IMR-90 (cell line): Measurements from ENCODE around the gene UBE2QL1. TPM values are rescaled to one million over a fixed set of nuclear protein-coding genes. Genes with fewer than 3 reads are reported as not detected.

ENCODE experiments used
- ATAC-seq: fragments of 200-7000 bp; cut with Tn5 transposase; 2 replicates; pipeline ENCODE4 v1.9.1; 2020; ENCODE audit warnings: low read depth, mild to moderate bottlenecking, moderate library complexity
- BruUV-seq: library from RNA; stranded (reverse); fragments of 400-500 nt; replicated peaks from 2 replicates; lab custom pipeline; 2021; lab: Mats Ljungman, UMichigan
- CTCF ChIA-PET: fragments of 300-600 bp; formaldehyde crosslinking; extraction: SDS; loops from one replicate; lab custom pipeline; 2021; ENCODE audit warnings: antibody characterized with exemption; lab: Yijun Ruan, JAX
- POLR2A ChIA-PET: fragments of 300-600 bp; sonication (Branson Sonifier 250); formaldehyde crosslinking; loops from one replicate; lab custom pipeline; 2022; ENCODE audit warnings: antibody characterized with exemption; ENCODE audit not compliant: unreplicated experiment; lab: Charles Lee
- DNase-seq: peaks from one replicate; pipeline ENCODE4 v3.0.0; 2013
- H2AFZ ChIP-seq: replicated peaks from 2 replicates; pipeline ENCODE3; 2013; ENCODE audit warnings: low read length, mild to moderate bottlenecking; ENCODE audit not compliant: poor library complexity
- H2AK5ac ChIP-seq: 2 replicates; pipeline ENCODE4 v1.6.1; 2013; ENCODE audit warnings: low read depth, low read length, inconsistent platforms
- H2AK9ac ChIP-seq: replicated peaks from 2 replicates; pipeline ENCODE3; 2013; ENCODE audit warnings: mild to moderate bottlenecking, low read depth, low read length, moderate library complexity; ENCODE audit not compliant: poor library complexity
- H2BK120ac ChIP-seq: 2 replicates; pipeline ENCODE4 v1.6.1; 2013; ENCODE audit warnings: low read depth, low read length, inconsistent platforms
- H2BK15ac ChIP-seq: 3 replicates; pipeline ENCODE4 v1.6.1; 2013; ENCODE audit warnings: low read depth, low read length, inconsistent platforms
- H2BK20ac ChIP-seq: 2 replicates; pipeline ENCODE4 v1.6.1; 2013; ENCODE audit warnings: low read depth, mild to moderate bottlenecking, inconsistent platforms, low read length, moderate library complexity
- H2BK5ac ChIP-seq: 2 replicates; pipeline ENCODE4 v1.6.1; 2013; ENCODE audit warnings: mild to moderate bottlenecking, low read depth, low read length, inconsistent platforms; ENCODE audit not compliant: poor library complexity, severe bottlenecking
- H3K14ac ChIP-seq: replicated peaks from 2 replicates; pipeline ENCODE4 v1.6.1; 2013; ENCODE audit warnings: low read depth, low read length, inconsistent platforms
- H3K18ac ChIP-seq: 2 replicates; pipeline ENCODE4 v1.6.1; 2013; ENCODE audit warnings: low read depth, low read length, control low read depth
- H3K23ac ChIP-seq: 2 replicates; pipeline ENCODE4 v1.6.1; 2013; ENCODE audit warnings: low read depth, low read length, inconsistent platforms
- H3K27ac ChIP-seq: 2 replicates; pipeline ENCODE4 v1.5.1; 2013; ENCODE audit warnings: mild to moderate bottlenecking, control low read depth, low read length; ENCODE audit not compliant: insufficient read depth
- H3K27me3 ChIP-seq: 2 replicates; pipeline ENCODE4 v1.6.1; 2013; ENCODE audit warnings: low read length; ENCODE audit not compliant: control insufficient read depth, insufficient read depth
- H3K36me3 ChIP-seq: 2 replicates; pipeline ENCODE4 v1.6.1; 2013; ENCODE audit warnings: low read length, mixed read lengths; ENCODE audit not compliant: control insufficient read depth, insufficient read depth
- H3K4ac ChIP-seq: 2 replicates; pipeline ENCODE4 v1.6.1; 2013; ENCODE audit warnings: low read depth, low read length, inconsistent platforms
- H3K4me1 ChIP-seq: 2 replicates; pipeline ENCODE4 v1.6.1; 2013; ENCODE audit warnings: low read length, mixed read lengths; ENCODE audit not compliant: control insufficient read depth, insufficient read depth
- H3K4me2 ChIP-seq: 2 replicates; pipeline ENCODE4 v1.6.1; 2013; ENCODE audit warnings: low read depth, mild to moderate bottlenecking, control low read depth, low read length, moderate library complexity
- H3K4me3 ChIP-seq: 2 replicates; pipeline ENCODE4 v1.5.1; 2013; ENCODE audit warnings: low read depth, mild to moderate bottlenecking, control low read depth, low read length, moderate library complexity; ENCODE audit not compliant: insufficient read depth
- H3K56ac ChIP-seq: 2 replicates; pipeline ENCODE4 v1.6.1; 2013; ENCODE audit warnings: low read length, inconsistent platforms; ENCODE audit not compliant: insufficient read depth; ENCODE audit errors: extremely low read depth
- H3K79me1 ChIP-seq, 2 experiments: 2 replicates each; pipeline ENCODE4 v1.6.1; 2013; ENCODE audit warnings: low read length in 2 of 2, inconsistent platforms in 1 of 2, low read depth in 1 of 2
- H3K9ac ChIP-seq: 2 replicates; pipeline ENCODE4 v1.6.1; 2013; ENCODE audit warnings: low read depth, low read length, control low read depth
- H3K9me1 ChIP-seq: 2 replicates; pipeline ENCODE4 v1.6.1; 2013; ENCODE audit warnings: low read length, inconsistent platforms; ENCODE audit not compliant: insufficient read depth
- H3K9me3 ChIP-seq: 2 replicates; pipeline ENCODE4 v1.6.1; 2013; ENCODE audit warnings: low read length; ENCODE audit not compliant: control insufficient read depth, insufficient read depth
- H4K20me1 ChIP-seq: 2 replicates; pipeline ENCODE4 v1.6.1; 2013; ENCODE audit warnings: low read length, inconsistent platforms; ENCODE audit not compliant: insufficient read depth
- H4K5ac ChIP-seq: 2 replicates; pipeline ENCODE4 v1.6.1; 2013; ENCODE audit warnings: mild to moderate bottlenecking, low read depth, low read length, control low read depth
- H4K8ac ChIP-seq, 2 experiments: 2 replicates each; pipeline ENCODE4 v1.6.1; 2013; ENCODE audit warnings: low read depth in 2 of 2, low read length in 2 of 2, control low read depth in 1 of 2, inconsistent platforms in 1 of 2
- H4K91ac ChIP-seq: 2 replicates; pipeline ENCODE4 v1.6.1; 2013; ENCODE audit warnings: low read depth, low read length, inconsistent platforms; ENCODE audit not compliant: insufficient read depth
- BHLHE40 ChIP-seq: fragments of 150-350 bp; IDR thresholded peaks from 2 replicates; pipeline ENCODE4 v1.6.1; 2016; ENCODE audit warnings: mild to moderate bottlenecking, low read depth, low read length
- CEBPB ChIP-seq: IDR thresholded peaks from 2 replicates; pipeline ENCODE4 v1.6.1; 2012; ENCODE audit warnings: low read depth, low read length, improper control_type of control experiment
- MAFK ChIP-seq: IDR thresholded peaks from 2 replicates; pipeline ENCODE4 v1.6.1; 2012; ENCODE audit warnings: low read depth, low read length, improper control_type of control experiment
- MXI1 ChIP-seq: IDR thresholded peaks from 2 replicates; pipeline ENCODE4 v1.6.1; 2012; ENCODE audit warnings: low read depth, mild to moderate bottlenecking, low read length, moderate library complexity, borderline replicate concordance
- NFE2L2 ChIP-seq: fragments of 150-350 bp; IDR thresholded peaks from 2 replicates; pipeline ENCODE4 v1.6.1; 2016; ENCODE audit warnings: low read depth, mild to moderate bottlenecking, low read length
- POLR2A ChIP-seq: IDR thresholded peaks from 2 replicates; pipeline ENCODE4 v1.6.1; 2012; ENCODE audit warnings: mild to moderate bottlenecking, low read depth, low read length
- RAD21 ChIP-seq: IDR thresholded peaks from 2 replicates; pipeline ENCODE4 v1.6.1; 2012; ENCODE audit warnings: low read length, improper control_type of control experiment
- RCOR1 ChIP-seq: IDR thresholded peaks from 2 replicates; pipeline ENCODE4 v1.6.1; 2012; ENCODE audit warnings: mild to moderate bottlenecking, low read length, improper control_type of control experiment; ENCODE audit not compliant: insufficient replicate concordance
- WGBS, 2 experiments: methylation state at CpG; one replicate each; pipeline versions ENCODE4 v1.1.5 to v1.1.7; 2013; ENCODE audit warnings: missing lambda C conversion rate in 2 of 2; ENCODE audit not compliant: insufficient read length in 1 of 2; ENCODE audit errors: extremely low coverage in 2 of 2; 5-methylcytosine and 5-hydroxymethylcytosine counted together
- dilution Hi-C: fragments of 300-500 bp; cut with HindIII; formaldehyde crosslinking; loops from one replicate; pipeline ENCODE4 v1.14.3; 2018; ENCODE audit warnings: low sequenced_read_pairs; ENCODE audit not compliant: unreplicated experiment
- in situ Hi-C: fragments of 300-500 bp; cut with MboI; formaldehyde crosslinking; loops from 3 replicates; pipeline ENCODE4 v1.14.3; 2019; ENCODE audit warnings: low sequenced_read_pairs, inconsistent platforms, mixed read lengths
- intact Hi-C: fragments of 100-400 bp; cut with micrococcal nuclease; formaldehyde crosslinking; loops from 2 replicates; pipeline ENCODE4 v1.10.0; 2022
- polyA plus RNA-seq, 3 experiments: library from polyadenylated mRNA; depleted of rRNA; stranded (reverse); fragments of >200 nt; gene quantifications; 2 replicates each; pipeline ENCODE4 v1.2.3, GENCODE V29; 2012; ENCODE audit warnings: low replicate concordance in 1 of 3
- total RNA-seq: library from RNA; depleted of rRNA; stranded (reverse); fragments of >200 nt; gene quantifications from 2 replicates; pipeline ENCODE4 v1.2.3, GENCODE V29; 2012
- TF ChIP-seq, protein P1 (sequence below): fragments of 150-350 bp; IDR thresholded peaks from 2 replicates; pipeline ENCODE4 v1.6.1; 2016; ENCODE audit warnings: low read depth, mild to moderate bottlenecking, low read length, moderate library complexity, borderline replicate concordance
- TF ChIP-seq, protein P2 (sequence below): conservative IDR thresholded peaks from 2 replicates; pipeline ENCODE4 v1.5.1; 2012; ENCODE audit warnings: mild to moderate bottlenecking, low read depth, low read length, improper control_type of control experiment

UBE2QL1 gene
- total and polyA plus RNA-seq, 2 of the 4 experiments (the other 2 are of a cell fraction), result not detected

DNA sequence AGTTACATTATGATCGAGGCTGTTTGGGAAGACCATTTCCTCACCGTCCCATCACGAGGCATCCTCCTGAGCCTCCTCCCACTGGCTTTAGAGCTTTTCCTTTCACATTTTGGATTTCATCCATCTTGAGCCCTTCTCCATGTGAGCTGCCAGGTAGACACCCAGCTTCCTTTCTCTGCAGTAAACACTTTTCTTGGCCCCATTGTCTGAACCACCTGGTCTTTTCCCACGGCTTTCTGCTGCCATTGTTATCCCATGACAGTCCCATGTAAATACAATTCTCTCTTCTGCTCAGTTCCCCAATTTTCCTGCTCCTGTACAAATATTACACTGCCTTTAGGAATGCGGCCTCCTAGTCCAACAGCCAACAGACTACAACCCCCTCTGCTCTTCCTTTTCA is 24.1 kb downstream of the UBE2QL1 start:
- WGBS, 2 experiments, result 58% methylated on average over 3 of the region's 5 CpGs; no CpG with 5 or more reads in 1 of the 2 experiments
- no peak for ATAC-seq

More for the DNA sequence above, 24.1 kb downstream of the UBE2QL1 start:
- Histone ChIP-seq H3K36me3 (no peaks in the 10 kb centered on the region), H3K4me2 (no peak overlapping the region), H3K9me1 (no peaks in the 10 kb centered on the region), H3K4ac (no peak overlapping the region), H2AFZ (no peak overlapping the region), H2AK9ac (no peak overlapping the region), H3K4me1 (no peaks in the 10 kb centered on the region), H2BK120ac (no peak overlapping the region), H3K27ac (no peak overlapping the region), H2BK5ac (no peak overlapping the region), H3K9me3 (no peaks in the 10 kb centered on the region), H3K18ac (no peak overlapping the region), H4K5ac (no peak overlapping the region), H3K56ac (no peak overlapping the region), H3K79me1 (no peaks in the 10 kb centered on the region), H3K9ac (no peak overlapping the region), H2AK5ac (no peak overlapping the region), H3K23ac (no peak overlapping the region), H4K91ac (no peak overlapping the region), H4K20me1 (no peaks in the 10 kb centered on the region), H3K14ac (no peak overlapping the region), H3K4me3 (no peak overlapping the region), H2BK15ac (no peak overlapping the region), H2BK20ac (no peak overlapping the region), H3K27me3 (peaks cover 8% of the 10 kb centered on the region; the same call in 1 of the 2 replicates), H4K8ac (no peak overlapping the region)
- intact Hi-C loops (no loop called here), in situ Hi-C loops (no loop called here), dilution Hi-C loops (no loop called here)
- DNase-seq, result no peak
- BruUV-seq, result no TSS peak
- CTCF ChIA-PET, result no interaction called here
- TF ChIP-seq POLR2A, result no peak
- TF ChIP-seq MXI1, result no peak
- no peak for TF ChIP-seq BHLHE40
- no peak for TF ChIP-seq MAFK
- TF ChIP-seq, protein P1, sequence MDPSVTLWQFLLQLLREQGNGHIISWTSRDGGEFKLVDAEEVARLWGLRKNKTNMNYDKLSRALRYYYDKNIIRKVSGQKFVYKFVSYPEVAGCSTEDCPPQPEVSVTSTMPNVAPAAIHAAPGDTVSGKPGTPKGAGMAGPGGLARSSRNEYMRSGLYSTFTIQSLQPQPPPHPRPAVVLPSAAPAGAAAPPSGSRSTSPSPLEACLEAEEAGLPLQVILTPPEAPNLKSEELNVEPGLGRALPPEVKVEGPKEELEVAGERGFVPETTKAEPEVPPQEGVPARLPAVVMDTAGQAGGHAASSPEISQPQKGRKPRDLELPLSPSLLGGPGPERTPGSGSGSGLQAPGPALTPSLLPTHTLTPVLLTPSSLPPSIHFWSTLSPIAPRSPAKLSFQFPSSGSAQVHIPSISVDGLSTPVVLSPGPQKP, result no peak
- TF ChIP-seq NFE2L2, result no peak
- TF ChIP-seq RCOR1, result no peak
- no peak for TF ChIP-seq RAD21
- TF ChIP-seq, protein P2, sequence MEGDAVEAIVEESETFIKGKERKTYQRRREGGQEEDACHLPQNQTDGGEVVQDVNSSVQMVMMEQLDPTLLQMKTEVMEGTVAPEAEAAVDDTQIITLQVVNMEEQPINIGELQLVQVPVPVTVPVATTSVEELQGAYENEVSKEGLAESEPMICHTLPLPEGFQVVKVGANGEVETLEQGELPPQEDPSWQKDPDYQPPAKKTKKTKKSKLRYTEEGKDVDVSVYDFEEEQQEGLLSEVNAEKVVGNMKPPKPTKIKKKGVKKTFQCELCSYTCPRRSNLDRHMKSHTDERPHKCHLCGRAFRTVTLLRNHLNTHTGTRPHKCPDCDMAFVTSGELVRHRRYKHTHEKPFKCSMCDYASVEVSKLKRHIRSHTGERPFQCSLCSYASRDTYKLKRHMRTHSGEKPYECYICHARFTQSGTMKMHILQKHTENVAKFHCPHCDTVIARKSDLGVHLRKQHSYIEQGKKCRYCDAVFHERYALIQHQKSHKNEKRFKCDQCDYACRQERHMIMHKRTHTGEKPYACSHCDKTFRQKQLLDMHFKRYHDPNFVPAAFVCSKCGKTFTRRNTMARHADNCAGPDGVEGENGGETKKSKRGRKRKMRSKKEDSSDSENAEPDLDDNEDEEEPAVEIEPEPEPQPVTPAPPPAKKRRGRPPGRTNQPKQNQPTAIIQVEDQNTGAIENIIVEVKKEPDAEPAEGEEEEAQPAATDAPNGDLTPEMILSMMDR, result no peak
- no peak for TF ChIP-seq CEBPB
- POLR2A ChIA-PET, result no interaction called here
